Stomach (tissue), 9 donors: ENCODE measurements around the gene DFFA. TPM values are rescaled to one million over a fixed set of nuclear protein-coding genes. Genes with fewer than 3 reads are reported as not detected.
A peak's percentile ranks its signal among the peaks of the same experiment; 100 is the strongest.
"Not testable (repeated sequence)": the region's sequence is repeated elsewhere in the genome, so short reads cannot be mapped to it uniquely, and the experiment has no call there.

Source experiments
- DNase-seq, 2 donors: peaks; one replicate each; pipeline versions ENCODE4 v3.0.0 to v3.0.0-alpha.2; 2013 to 2019
- H3K27ac ChIP-seq, 5 donors: fragments of 200-600 bp in 4 of 5; sonication (generic) in 4 of 5; one replicate each; pipeline ENCODE4 v1.5.1; 2013 to 2019; ENCODE audit warnings: mild to moderate bottlenecking in 1 of 5, moderate library complexity in 1 of 5
- H3K27me3 ChIP-seq, 3 donors: fragments of 200-600 bp; sonication (generic); one replicate each; pipeline ENCODE4 v1.5.1; 2017 to 2019; ENCODE audit warnings: mixed run types in 1 of 3
- H3K36me3 ChIP-seq, 4 donors: fragments of 200-600 bp; sonication (generic); 1 replicate in 3 of 4; 2 replicates in 1 of 4; pipeline ENCODE4 v1.5.1; 2016 to 2019
- H3K4me1 ChIP-seq, 4 donors: fragments of 200-600 bp; sonication (generic); one replicate each; pipeline ENCODE4 v1.5.1; 2016 to 2019
- H3K4me3 ChIP-seq, 4 donors: fragments of 200-600 bp; sonication (generic) in 3 of 4; one replicate each; pipeline ENCODE4 v1.5.1; 2016 to 2019; ENCODE audit warnings: mild to moderate bottlenecking in 1 of 4
- H3K9me3 ChIP-seq, 4 donors: fragments of 200-600 bp; sonication (generic); one replicate each; pipeline ENCODE4 v1.5.1; 2016 to 2019
- EP300 ChIP-seq: sonication (generic); formaldehyde crosslinking; IDR thresholded peaks from one replicate; pipeline ENCODE4 v1.6.1; 2017; ENCODE audit warnings: antibody characterized with exemption
- POLR2A ChIP-seq, 4 donors: fragments of 450-650 bp; IDR thresholded peaks; one replicate each; pipeline ENCODE4 v1.6.1; 2016; ENCODE audit warnings: antibody characterized with exemption in 4 of 4, control low read depth in 2 of 4, mild to moderate bottlenecking in 1 of 4, moderate library complexity in 1 of 4
- POLR2AphosphoS5 ChIP-seq, 3 donors: sonication (generic); formaldehyde crosslinking; IDR thresholded peaks; one replicate each; pipeline ENCODE4 v1.6.1; 2016; ENCODE audit warnings: antibody characterized with exemption in 3 of 3
- WGBS, 5 donors: extraction: QIAGEN DNeasy Blood & Tissue Kit in 3 of 5; methylation state at CpG; one replicate each; pipeline versions ENCODE4 v1.1.5 to v1.1.7; 2013 to 2018; 5-methylcytosine and 5-hydroxymethylcytosine counted together
- intact Hi-C: fragments of 100-400 bp; cut with DNase I; formaldehyde crosslinking; loops from one replicate; pipeline ENCODE4 v1.15.1; 2023; ENCODE audit warnings: low total_unique reads
- polyA plus RNA-seq, 3 donors: library from polyadenylated mRNA; stranded (reverse); fragments of 200-250 nt; gene quantifications; one replicate each; pipeline ENCODE4 v1.2.3, GENCODE V29; 2013
- total RNA-seq, 5 donors: library from RNA; depleted of rRNA; stranded (reverse); fragments of >200 nt; gene quantifications; one replicate each; pipeline versions ENCODE4 v1.1.0 to v1.2.3, GENCODE V29; 2014 to 2016
- TF ChIP-seq, protein P1 (sequence below), 7 experiments: fragments of 450-650 bp in 4 of 7; fragments of 200-600 bp in 3 of 7; sonication (generic) in 3 of 7; IDR thresholded peaks; one replicate each; pipeline ENCODE4 v1.5.1; 2016 to 2019; ENCODE audit warnings: antibody characterized with exemption in 7 of 7, control low read depth in 2 of 7, mild to moderate bottlenecking in 1 of 7
- donor health status: healthy with polysubstance abuse.
- donor health status: Bipolar disorder and iron deficiency.
- donor health status: healthy.

The DFFA gene
- total and polyA plus RNA-seq, 8 donors, result 10.7 to 22.2 (median 13.0) TPM

DNA sequence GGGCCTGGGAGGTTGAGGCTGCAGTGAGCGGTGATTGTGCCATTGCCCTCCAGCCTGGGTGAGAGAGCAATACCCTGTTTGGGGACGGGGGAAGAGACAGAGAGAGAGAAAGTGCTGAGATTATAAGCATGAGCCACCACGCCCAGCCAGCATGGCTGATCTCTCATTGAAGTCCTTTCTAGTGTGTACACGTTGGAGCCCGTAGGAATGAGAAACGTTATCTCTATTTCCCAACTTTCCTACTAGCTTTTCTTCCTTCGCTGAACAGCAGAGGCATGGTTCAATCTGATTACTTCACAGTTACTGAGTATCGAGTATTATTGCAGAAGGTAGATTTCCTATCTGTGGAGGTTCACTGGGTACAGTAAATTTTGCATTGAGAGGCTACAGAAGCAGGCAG, 7.0 kb upstream of the DFFA start:
- H3K36me3 ChIP-seq, result peaks cover 0 to 3% (median 0%) of the 10 kb centered on the region in 4 donors
- H3K27ac ChIP-seq, result no peak overlapping the region
- H3K4me1 ChIP-seq, result peaks cover 12 to 36% (median 28%) of the 10 kb centered on the region in 4 donors
- no peak overlapping the region for H3K4me3 ChIP-seq
- no peaks in the 10 kb centered on the region for H3K27me3 ChIP-seq
- 51 to 61% (median 57%) methylated on average over 8 of the region's 8 CpGs for WGBS, 5 donors
- TF ChIP-seq EP300, result no peak
- TF ChIP-seq POLR2A (IDR thresholded peaks at IDR 0.05), result no peak
- TF ChIP-seq, protein P1, sequence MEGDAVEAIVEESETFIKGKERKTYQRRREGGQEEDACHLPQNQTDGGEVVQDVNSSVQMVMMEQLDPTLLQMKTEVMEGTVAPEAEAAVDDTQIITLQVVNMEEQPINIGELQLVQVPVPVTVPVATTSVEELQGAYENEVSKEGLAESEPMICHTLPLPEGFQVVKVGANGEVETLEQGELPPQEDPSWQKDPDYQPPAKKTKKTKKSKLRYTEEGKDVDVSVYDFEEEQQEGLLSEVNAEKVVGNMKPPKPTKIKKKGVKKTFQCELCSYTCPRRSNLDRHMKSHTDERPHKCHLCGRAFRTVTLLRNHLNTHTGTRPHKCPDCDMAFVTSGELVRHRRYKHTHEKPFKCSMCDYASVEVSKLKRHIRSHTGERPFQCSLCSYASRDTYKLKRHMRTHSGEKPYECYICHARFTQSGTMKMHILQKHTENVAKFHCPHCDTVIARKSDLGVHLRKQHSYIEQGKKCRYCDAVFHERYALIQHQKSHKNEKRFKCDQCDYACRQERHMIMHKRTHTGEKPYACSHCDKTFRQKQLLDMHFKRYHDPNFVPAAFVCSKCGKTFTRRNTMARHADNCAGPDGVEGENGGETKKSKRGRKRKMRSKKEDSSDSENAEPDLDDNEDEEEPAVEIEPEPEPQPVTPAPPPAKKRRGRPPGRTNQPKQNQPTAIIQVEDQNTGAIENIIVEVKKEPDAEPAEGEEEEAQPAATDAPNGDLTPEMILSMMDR (IDR thresholded peaks at IDR 0.05), result no peak
- TF ChIP-seq POLR2AphosphoS5 (IDR thresholded peaks at IDR 0.05), result no peak
- no peaks in the 10 kb centered on the region for H3K9me3 ChIP-seq
- intact Hi-C loops, result no loop called here
- DNase-seq, result no peak

DNA sequence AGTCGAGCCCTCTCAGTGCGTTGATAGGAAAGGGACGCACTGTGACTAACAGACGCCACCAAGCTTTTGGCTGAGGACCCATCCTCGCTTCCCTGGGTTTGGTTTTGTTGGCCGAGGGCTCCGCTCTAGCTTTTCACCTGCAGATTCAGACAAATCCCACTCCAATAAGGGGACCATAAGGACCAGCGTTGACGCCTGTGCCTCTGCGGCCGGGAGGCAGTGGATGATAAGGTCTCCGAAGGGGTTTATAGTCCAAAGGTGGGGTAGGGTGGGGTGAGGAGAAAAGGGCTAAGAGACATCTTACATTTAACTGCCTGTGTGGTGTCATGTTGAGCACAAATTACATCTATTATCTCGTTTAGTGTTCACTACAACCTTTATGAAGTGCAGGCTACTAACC, 3.2 kb upstream of the DFFA start:
- WGBS, 5 donors, result 0 to 5% (median 2%) methylated on average over 13 of the region's 13 CpGs
- no peak for TF ChIP-seq EP300
- TF ChIP-seq POLR2A (IDR thresholded peaks at IDR 0.05), result no peak
- no peak for TF ChIP-seq POLR2AphosphoS5 (IDR thresholded peaks at IDR 0.05)
- TF ChIP-seq, protein P1 (IDR thresholded peaks at IDR 0.05), result no peak
- H3K36me3 ChIP-seq, result no peaks in the 10 kb centered on the region
- no peak for DNase-seq
- intact Hi-C loops, result no loop called here
- H3K27me3 ChIP-seq, result no peaks in the 10 kb centered on the region
- H3K9me3 ChIP-seq, result no peaks in the 10 kb centered on the region
- peak overlapping the region; percentile 87 to 92 (median 89) for H3K27ac ChIP-seq
- H3K4me1 ChIP-seq, result peaks cover 22 to 63% (median 49%) of the 10 kb centered on the region in 4 donors
- peak overlapping the region; percentile 90 to 98 (median 94) for H3K4me3 ChIP-seq

DNA sequence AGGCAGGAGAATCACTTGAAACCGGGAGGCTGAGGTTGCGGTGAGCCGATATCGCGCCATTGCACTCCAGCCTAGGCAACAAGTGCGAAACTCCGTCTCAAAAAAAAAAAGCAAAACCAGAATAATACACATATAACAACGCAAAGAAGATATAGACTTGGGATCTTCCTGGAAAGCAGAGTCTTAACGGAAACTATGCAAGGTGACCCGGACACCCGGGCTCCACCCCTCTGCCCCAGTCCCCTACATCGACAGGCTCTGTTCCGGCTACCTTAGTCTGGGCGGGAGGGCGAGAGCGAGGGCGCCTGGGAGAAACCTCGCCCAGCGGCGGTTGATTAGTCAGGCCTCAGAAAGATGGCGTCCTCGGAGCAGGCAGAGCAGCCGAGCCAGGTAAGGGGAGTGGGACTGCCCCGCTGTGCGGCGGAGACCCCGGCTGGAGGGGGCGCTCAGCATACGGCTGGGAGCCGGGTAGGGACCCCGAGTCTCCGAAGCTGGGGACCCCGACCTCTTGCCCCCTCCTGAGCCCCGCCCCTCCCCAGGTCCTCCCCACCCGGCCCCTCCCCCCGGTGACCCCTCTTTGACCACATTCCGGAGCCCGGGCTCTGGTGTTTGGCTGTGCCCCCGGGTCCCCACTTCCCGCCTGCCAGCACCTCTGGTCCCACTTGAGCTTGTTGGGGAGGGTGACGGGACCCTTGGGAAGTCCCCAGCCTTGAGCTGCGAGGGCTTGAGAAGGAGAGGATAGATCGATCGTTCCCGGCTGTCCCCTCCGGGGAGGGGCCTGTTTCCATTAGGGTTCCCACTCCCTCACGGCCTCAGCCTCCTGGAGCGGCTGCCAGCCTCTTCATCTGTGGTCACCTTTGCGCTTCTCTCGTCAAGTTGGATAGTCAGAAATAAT, 2.5 kb upstream of the DFFA start, which contains the start of gene PEX14:
PEX14 (plus strand) TSS at position 338 of the 895 bp plus-strand sequence; CDS start at position 355, 17 bp downstream.
- peak in 2 of 3 donors; percentile 65 to 76 for TF ChIP-seq POLR2AphosphoS5 (IDR thresholded peaks at IDR 0.05)
- TF ChIP-seq POLR2A (IDR thresholded peaks at IDR 0.05), result no peak
- TF ChIP-seq EP300, result no peak
- TF ChIP-seq, protein P1 (IDR thresholded peaks at IDR 0.05), result no peak
- no peaks in the 10 kb centered on the region for H3K27me3 ChIP-seq
- H3K9me3 ChIP-seq, result no peaks in the 10 kb centered on the region
- intact Hi-C loops, result no loop called here
- no peaks in the 10 kb centered on the region for H3K36me3 ChIP-seq
- DNase-seq, result peak; percentile 87 to 96
- peaks cover 22 to 63% (median 48%) of the 10 kb centered on the region in 4 donors for H3K4me1 ChIP-seq
- peak within 1 kb of the TSS; percentile 87 to 92 (median 89) for H3K27ac ChIP-seq
- peak within 1 kb of the TSS; percentile 90 to 98 (median 94) for H3K4me3 ChIP-seq
- 10 to 16% (median 11%) methylated on average over 30 to 50 of the region's 50 CpGs for WGBS, 5 donors

DNA sequence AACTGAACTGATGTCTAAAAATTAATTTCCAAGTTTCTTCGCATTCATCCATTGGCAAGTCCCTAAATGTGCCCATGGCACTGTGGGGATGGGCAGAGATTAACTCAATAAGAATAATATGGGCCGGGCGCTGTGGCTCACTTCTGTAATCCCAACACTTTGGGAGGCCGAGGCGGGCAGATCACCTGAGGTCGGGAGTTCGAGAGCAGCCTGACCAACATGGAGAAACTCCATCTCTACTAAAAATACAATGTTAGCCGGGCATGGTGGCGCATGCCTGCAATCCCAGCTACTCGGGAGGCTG, 1.9 kb upstream of the DFFA start:
- peak overlapping the region; percentile 87 to 92 (median 89) for H3K27ac ChIP-seq
- H3K36me3 ChIP-seq, H3K27me3 ChIP-seq, DNase-seq, intact Hi-C loops, H3K9me3 ChIP-seq: not testable (repeated sequence)
- WGBS, 5 donors, result 88 to 92% (median 90%) methylated on average over 9 to 10 of the region's 10 CpGs
- peak overlapping the region; percentile 90 to 98 (median 94) for H3K4me3 ChIP-seq
- H3K4me1 ChIP-seq, result peaks cover 22 to 59% (median 47%) of the 10 kb centered on the region in 4 donors
